Activated naive CD4-positive, alpha-beta T cell treated with anti-CD3 and anti-CD28 coated beads, Interleukin-2, amount 50 U/mL, for 16 hours (primary cell): ENCODE data around the gene TBX3.

Experiments
- DNase-seq: peaks from one replicate; pipeline ENCODE4 v3.0.0-alpha.2; 2020

The TBX3 gene

GRCh38 chr12:114696443-114697242 is 12.7 kb upstream of the TBX3 start:
- DNase-seq = no peak

DNA sequence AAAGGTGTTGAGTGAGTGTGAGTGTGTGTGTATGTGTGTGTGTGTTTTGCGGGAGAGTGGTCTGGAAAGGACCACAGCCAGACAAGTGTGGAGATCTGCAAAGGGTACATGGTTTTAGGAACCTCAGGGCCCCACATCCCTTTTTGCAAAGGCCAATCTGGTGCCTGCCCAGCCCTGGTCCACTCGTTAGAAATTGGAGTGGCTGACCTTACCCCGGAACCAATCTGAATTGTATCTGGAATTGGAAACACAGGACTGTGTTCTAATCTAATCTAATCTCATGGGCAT is 11.3 kb upstream of the TBX3 start:
- DNase-seq = no peak

DNA sequence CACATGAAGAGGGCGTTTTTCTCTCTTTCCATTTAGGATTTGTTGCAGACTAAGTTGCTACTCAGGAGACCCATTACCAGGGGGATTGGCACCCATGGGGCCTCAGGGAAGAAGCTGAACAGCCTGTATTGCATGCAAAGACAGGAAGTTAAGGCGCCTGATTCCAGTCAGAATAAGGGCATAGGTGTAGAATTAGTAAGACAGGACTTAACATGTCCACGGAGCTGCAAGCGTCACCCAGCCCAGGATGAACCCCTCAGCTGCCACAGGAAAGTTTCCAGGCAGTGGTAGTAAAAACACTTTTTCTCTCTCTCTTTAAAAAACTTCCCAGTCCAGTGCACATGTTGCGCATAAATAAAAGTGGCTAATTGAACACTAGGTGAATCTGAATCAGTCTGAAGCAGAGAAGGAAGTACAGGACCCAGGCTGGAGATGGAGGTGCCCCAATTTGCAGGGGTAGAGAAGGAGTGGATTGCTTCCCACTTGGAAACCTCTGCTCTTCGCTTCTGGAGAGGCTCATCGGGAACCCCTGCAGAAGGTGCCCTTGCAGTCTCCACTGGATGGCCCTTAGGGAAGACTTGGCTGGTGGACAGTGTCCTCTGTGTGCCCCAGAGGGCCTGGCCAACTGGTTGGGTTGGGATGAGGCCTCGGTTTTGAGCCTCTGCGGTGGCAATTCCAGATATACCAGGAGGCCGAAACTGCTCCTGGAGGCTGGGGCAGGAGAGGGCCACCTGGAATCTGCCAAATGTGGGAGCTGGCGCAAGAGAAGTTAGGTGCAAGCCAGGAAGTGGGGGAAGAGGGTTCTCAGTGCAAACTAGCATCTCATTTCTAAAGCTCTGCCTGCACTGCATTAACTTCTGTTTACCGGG is 10.7 kb upstream of the TBX3 start:
- DNase-seq = no peak

- no peak for DNase-seq
Measured at GRCh38 chr12:114693532-114693931, 9.6 kb upstream of the TBX3 start.

DNA sequence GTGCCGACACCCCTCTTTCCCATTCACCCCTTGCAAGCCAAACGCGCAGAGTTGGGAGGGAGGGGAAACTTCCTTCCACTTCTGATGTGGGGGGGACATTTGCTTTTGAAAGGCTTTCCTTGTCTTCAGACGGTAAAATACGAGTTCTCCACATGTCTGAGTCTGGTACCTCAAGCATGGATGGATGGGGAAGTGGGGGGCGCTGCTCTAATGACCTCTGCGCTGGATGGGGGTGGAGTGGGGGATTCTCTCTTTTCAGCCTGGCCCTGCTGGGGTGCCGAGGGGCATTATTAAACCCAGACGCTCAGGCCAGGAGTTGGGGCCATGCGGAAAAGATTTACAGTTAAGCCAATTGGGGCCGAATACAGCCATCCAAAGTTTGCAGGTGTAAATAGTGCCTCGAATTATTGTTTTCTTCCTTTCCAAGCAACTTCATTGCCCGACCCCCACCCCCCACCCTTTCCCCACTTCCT is 9.1 kb upstream of the TBX3 start:
- no peak for DNase-seq

DNA sequence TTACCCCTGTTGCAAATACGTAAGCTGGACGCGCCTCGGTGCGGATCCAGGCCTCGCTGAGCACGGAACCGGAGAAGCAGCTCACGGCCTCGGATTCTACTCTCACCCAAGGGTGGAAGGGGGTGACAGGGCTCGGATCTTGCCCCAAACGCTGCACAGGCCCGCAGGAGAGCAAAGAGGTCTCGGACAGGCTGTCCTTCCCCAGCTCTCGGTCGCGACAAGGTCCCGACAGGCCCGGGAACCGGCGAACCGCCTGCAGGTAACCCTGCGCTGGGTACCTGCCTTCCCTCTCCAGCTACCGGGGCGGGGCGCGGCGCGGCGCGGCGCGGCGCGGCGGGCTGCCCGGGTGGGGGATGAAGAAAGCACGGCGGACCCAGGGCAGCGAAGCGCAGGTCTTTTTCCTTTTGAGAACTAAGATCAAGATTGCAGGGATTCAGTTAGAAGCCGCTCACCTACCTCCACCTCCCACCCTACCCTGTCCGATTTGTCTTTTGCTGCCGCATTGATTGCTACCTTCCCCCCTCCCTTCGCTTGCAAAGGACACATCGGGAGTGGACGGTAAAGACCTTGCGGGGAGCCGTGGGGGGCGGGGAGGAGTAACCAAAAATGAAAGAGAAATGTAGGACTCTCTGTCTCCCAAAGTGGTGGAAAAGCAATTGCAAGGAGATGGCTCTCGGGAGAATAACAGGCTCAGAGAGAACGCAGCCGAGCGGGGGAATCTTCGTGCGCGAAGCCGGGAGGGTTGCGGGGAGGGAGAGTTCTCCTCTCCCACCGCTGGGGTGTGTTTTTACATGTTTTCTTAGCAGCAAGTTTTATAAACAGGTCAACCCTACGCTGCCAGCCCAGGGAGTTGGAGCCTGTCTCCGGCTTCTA is 8.4 kb upstream of the TBX3 start:
- no peak for DNase-seq

GRCh38 chr12:114691763-114692185 is 7.8 kb upstream of the TBX3 start:
- DNase-seq = no peak

GRCh38 chr12:114691196-114691595 is 7.2 kb upstream of the TBX3 start:
- DNase-seq = no peak

DNA sequence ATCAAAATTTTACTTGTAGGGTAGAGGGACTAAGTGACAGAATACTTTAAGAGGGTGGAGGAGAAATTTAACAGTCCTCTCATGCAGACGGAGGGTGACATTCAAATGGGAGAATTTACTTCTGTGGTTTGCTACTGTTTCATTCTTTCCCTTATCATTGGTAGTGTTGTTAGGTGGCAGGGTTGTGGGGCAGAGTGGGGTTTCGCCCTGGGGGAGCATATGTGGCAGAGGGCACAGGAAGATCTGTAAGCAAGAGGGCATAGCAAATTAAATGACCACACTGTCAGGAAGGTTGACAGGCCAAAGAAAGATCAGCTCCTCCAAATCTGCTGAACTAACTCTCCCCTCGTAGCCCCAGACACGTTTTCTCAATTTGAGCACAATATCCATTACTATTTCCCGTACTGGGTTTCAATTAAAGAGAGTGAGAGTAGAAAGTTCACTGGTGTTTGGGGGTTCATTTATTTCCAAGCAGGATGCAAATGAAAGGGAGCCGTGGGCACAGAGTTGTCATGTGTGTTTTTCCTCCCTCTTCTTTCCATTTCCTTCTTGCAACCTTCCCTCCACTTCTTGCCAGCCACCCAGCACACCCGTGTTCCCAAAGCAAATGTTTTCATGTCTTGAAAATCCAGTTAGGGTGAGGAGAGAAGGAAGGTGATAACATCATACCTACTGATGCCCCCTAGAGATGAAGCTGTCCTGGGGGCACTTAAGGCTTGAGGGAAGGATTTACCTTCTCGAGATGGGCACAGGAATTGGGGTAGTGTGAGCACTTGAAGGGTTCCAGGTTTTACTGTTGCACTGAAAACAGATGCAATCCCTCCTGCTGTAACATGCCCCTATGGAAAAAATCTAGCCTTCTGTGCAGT is 6.5 kb upstream of the TBX3 start:
- no peak for DNase-seq

GRCh38 chr12:114689075-114689994 is 5.4 kb upstream of the TBX3 start:
- no peak for DNase-seq

DNA sequence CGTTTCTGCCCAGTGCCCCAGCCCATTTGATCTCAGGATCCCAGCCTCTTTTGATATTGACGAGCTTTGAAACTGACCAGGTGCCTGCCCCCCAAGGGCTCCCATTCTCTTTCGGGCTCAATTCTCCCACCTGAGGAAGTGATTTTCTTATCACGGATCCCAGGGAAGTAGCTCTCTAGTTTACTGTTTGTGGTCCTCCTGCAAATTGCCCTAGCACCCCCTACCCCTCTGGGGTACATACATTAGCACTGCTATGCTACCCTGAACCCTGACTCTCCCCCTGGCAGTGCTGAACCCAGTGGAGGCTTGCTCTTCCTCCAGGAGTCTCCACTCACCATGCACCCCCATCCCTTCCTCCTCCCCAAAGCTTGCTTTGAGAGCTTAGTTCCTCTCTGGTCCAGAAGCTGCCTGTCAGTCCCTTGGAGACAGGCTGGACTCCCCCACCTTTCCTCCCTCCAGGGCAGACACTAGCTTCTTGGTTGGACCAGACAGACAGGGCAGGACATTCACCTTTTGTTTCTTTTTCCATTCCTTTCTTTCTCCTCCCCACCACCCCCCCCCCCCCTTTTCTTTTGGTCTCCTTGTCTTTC is 4.4 kb upstream of the TBX3 start:
- no peak for DNase-seq

DNA sequence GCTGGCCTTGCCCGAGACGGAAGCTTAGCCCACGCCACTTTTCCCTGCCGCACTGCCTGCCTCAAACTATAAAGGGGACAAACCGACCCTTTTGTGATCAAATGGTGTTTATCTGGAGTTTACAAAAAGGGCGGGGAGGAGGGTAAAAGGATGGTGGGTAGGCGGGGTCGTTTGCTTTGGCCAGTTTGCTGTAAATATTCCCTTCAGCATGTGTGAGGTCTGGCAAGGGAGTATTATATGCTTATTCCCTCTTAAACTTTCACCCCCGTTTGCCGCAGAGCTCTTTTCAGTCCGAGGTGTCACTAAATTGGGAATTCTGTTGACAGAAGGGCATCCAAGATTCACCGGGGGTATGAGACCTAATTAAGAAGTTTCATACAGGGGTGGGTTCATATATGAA is 3.8 kb upstream of the TBX3 start:
- DNase-seq = no peak

DNA sequence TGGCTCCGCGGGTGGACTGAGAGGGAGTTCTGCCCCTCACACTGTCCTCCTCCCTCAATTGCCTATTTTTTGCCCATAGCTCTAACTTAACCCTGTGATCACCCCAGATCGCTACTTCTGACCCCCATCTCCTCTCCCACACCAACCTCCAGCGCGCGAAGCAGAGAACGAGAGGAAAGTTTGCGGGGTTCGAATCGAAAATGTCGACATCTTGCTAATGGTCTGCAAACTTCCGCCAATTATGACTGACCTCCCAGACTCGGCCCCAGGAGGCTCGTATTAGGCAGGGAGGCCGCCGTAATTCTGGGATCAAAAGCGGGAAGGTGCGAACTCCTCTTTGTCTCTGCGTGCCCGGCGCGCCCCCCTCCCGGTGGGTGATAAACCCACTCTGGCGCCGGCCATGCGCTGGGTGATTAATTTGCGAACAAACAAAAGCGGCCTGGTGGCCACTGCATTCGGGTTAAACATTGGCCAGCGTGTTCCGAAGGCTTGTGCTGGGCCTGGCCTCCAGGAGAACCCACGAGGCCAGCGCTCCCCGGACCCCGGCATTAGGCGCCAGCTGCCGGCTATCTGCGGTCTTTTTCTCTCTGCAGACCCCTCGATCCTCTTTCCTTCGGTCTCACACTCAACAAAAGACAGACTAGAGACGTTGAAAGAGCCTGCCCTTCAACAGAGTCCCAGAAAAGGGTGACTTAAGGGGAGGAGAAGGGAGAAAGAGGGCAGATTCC is 3.0 kb upstream of the TBX3 start:
- DNase-seq = no peak

GRCh38 chr12:114686426-114686772 is 2.4 kb upstream of the TBX3 start:
- DNase-seq = no peak

GRCh38 chr12:114685869-114686268 is 1.9 kb upstream of the TBX3 start:
- DNase-seq = no peak

DNA sequence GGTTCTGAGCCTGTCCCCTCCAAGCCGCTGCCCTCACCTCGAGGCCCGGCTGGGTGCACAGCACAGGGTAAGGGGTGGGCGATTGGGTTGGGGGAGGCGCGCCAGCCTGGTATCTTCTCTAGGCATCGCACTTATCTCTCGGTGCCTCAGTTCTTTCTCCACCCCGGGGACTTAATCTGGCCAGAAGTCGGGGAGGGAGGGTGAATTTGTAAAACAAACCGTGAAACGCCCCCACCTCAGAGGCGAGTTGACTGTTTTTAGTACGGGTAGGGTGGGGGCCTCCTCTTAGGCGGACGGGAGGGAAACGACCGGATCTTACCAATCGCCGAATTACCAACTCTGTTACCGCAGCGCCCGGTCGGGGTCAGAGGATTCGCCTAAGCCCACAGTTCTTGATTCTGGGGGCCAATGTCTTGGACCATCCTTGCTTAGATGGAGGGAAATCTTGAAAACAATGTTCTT is 1.4 kb upstream of the TBX3 start:
- DNase-seq = no peak

GRCh38 chr12:114684870-114685273 is 897 bp upstream of the TBX3 start:
- no peak for DNase-seq

- DNase-seq = no peak
Measured at GRCh38 chr12:114683709-114684097, 272 bp downstream of the TBX3 start.

DNA sequence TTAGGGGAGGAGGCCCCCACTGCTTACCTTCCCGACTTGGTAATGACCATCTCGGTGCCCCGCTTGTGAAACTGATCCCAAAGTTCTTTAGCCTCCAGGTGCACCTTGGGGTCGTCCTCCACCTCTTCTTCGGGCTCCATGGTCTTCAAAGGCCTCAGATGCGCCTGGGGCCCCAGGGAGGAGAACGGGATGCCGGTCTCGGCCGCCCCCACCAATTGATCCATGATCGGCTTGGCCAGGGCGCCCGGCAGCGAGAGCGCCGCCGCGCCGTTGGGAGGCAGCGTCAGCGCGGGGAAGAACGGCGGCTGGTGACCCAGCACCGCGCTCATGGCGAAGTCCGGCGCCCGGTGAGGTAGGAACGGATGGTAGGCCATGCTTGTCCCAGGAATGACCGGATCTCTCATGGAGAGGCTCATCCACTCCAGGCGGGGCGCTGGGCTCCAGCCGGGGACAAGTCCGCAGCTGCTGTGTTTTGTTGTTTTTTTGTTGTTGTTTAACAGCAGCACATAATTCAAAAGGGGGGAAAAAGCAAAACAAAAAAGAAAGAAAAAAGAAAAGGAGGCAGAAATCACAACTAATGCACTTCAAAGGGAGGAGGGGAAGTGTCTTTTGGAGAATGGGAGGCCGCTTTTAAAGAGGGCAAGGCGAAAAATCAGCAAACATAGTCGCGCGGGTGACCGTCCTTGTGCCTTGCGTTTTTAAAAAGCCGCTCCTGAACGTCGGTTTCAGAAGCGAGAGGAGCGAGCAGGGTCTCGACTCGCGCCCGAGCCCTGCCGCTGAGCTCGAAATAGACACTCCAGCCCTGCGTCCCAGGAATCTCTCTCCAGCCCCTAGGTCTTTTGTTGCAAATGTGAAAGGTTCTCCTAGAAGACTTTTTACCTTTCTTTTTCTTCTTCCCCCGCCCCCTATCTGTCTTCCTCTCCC is 928 bp downstream of the TBX3 start:
- no peak for DNase-seq
